Measurements from ENCODE around the gene HINT2. TPM values are rescaled to one million over a fixed set of nuclear protein-coding genes. Genes with fewer than 3 reads are reported as not detected.

HINT2 gene
- total RNA-seq, 1 experiment from 2014 or later: 35.9 TPM

DNA sequence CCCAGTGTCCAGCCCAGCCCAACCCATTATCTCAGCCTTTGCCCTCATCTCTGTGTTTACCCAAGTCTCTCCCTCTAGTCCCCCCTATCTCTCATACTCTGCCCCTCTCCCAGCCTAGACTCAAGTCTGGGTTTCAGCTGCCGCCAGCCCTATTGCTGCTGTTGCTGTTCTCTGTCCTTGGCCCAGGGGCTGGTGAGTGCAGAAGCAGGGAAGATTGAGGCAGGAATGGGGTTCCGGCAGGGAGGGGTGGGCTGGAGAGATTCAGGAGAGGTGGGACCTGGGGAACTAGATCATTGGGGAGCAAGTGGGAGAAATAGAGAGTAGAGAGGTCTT, 14.9 kb upstream of the HINT2 start:
- Histone ChIP-seq H3K4ac (ENCODE audit: low read depth, low read length) (no peak overlapping the region), H3K9me3 (ENCODE audit: control insufficient read depth, low read depth, low read length) (no peaks in the 10 kb centered on the region), H3K27ac (ENCODE audit: insufficient read length, low read depth, low read length) (no peak overlapping the region), H4K20me1 (ENCODE audit: control insufficient read depth, insufficient read depth, insufficient read length) (no peaks in the 10 kb centered on the region), H3K23ac (ENCODE audit: insufficient read length, low read depth, low read length) (no peak overlapping the region), H3K79me1 (ENCODE audit: insufficient read depth, low read depth, low read length, poor library complexity, severe bottlenecking) (no peaks in the 10 kb centered on the region), H4K5ac (ENCODE audit: insufficient read length, low read depth, low read length) (no peak overlapping the region), H3K18ac (ENCODE audit: insufficient read length, low read depth, low read length) (no peak overlapping the region), H3K27me3 (ENCODE audit: insufficient read depth, low read length) (no peaks in the 10 kb centered on the region), H3K9ac (ENCODE audit: extremely low read depth, insufficient read length, low read length) (peak overlapping the region; percentile 66), H3K79me2 (ENCODE audit: insufficient read depth, low read length) (no peaks in the 10 kb centered on the region), H2AK5ac (ENCODE audit: insufficient read length, low read length) (no peak overlapping the region), H3K23me2 (ENCODE audit: insufficient read length, low read depth, low read length, poor library complexity, severe bottlenecking) (peaks cover 12% of the 10 kb centered on the region), H4K8ac (replicated peaks; ENCODE audit: insufficient read length, low read depth, low read length) (no peak overlapping the region), H2BK15ac (ENCODE audit: low read depth, low read length) (no peak overlapping the region), H3K14ac (ENCODE audit: insufficient read depth, low read length) (no peak overlapping the region), H2BK12ac (ENCODE audit: insufficient read length, low read depth, low read length) (no peak overlapping the region), H3K4me2 (ENCODE audit: insufficient read depth, insufficient read length, low read length) (peak overlapping the region; percentile 77), H3T11ph (ENCODE audit: low read length) (no peak overlapping the region), H2BK5ac (ENCODE audit: insufficient read length, low read length) (no peak overlapping the region), H2BK120ac (ENCODE audit: low read depth, low read length, poor library complexity, severe bottlenecking) (no peak overlapping the region), H4K91ac (ENCODE audit: insufficient read length, low read depth, low read length) (no peak overlapping the region), H2AFZ (ENCODE audit: low read length) (no peak overlapping the region), H2BK20ac (ENCODE audit: low read depth, low read length, poor library complexity, severe bottlenecking) (no peak overlapping the region), H3K56ac (ENCODE audit: insufficient read length, low read depth, low read length) (no peak overlapping the region), H3K4me1 (ENCODE audit: insufficient read depth, low read length) (0 out of 2 replicates have a peak, but pooled peaks cover 2% of the 10 kb centered on the region)
- TF ChIP-seq, protein P1, sequence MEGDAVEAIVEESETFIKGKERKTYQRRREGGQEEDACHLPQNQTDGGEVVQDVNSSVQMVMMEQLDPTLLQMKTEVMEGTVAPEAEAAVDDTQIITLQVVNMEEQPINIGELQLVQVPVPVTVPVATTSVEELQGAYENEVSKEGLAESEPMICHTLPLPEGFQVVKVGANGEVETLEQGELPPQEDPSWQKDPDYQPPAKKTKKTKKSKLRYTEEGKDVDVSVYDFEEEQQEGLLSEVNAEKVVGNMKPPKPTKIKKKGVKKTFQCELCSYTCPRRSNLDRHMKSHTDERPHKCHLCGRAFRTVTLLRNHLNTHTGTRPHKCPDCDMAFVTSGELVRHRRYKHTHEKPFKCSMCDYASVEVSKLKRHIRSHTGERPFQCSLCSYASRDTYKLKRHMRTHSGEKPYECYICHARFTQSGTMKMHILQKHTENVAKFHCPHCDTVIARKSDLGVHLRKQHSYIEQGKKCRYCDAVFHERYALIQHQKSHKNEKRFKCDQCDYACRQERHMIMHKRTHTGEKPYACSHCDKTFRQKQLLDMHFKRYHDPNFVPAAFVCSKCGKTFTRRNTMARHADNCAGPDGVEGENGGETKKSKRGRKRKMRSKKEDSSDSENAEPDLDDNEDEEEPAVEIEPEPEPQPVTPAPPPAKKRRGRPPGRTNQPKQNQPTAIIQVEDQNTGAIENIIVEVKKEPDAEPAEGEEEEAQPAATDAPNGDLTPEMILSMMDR (conservative IDR thresholded peaks at IDR 0.05): no peak
- DNase-seq: no peak
- no peaks in the 10 kb centered on the region; a peak in 1 of 5 replicates for H3K9me3 Mint-ChIP-seq
- peak overlapping the region in 1 of 3 experiments; percentile 65; a peak in 2 of 7 replicates for H3K27ac Mint-ChIP-seq
- WGBS (ENCODE audit: extremely low coverage, insufficient read length, low lambda C conversion rate): no CpG with 5 or more reads among the region's 2 CpGs
- peaks cover 2% of the 10 kb centered on the region for H3K27me3 Mint-ChIP-seq (ENCODE audit: low read depth)
- H3K4me3 Mint-ChIP-seq: peak overlapping the region; percentile 71 to 87
- H3K4me1 Mint-ChIP-seq: peaks cover 30 to 35% of the 10 kb centered on the region in 2 experiments
- H3K36me3 Mint-ChIP-seq (ENCODE audit: insufficient read depth in 1 of 3, low read depth in 3 of 3): no peaks in the 10 kb centered on the region

Data from H9 (cell line).